Activated naive CD8-positive, alpha-beta T cell (primary cell): ENCODE data around the gene ARIH1.
A peak's percentile ranks its signal among the peaks of the same experiment; 100 is the strongest.
"Not testable (repeated sequence)": the region's sequence is repeated elsewhere in the genome, so short reads cannot be mapped to it uniquely, and the experiment has no call there.

Experiments used
- H3K27ac Mint-ChIP-seq: one replicate; pipeline ENCODE4 v1.8.0; 2021; ENCODE audit warnings: mixed read lengths
- H3K27me3 Mint-ChIP-seq: one replicate; pipeline ENCODE4 v1.8.0; 2021; ENCODE audit warnings: mixed read lengths
- H3K36me3 Mint-ChIP-seq: one replicate; pipeline ENCODE4 v1.8.0; 2021; ENCODE audit warnings: mixed read lengths
- H3K4me1 Mint-ChIP-seq: one replicate; pipeline ENCODE4 v1.8.0; 2021; ENCODE audit warnings: low read depth, mixed read lengths
- H3K4me3 Mint-ChIP-seq: one replicate; pipeline ENCODE4 v1.8.0; 2021; ENCODE audit warnings: mild to moderate bottlenecking, mixed read lengths
- H3K9me3 Mint-ChIP-seq: one replicate; pipeline ENCODE4 v1.8.0; 2021; ENCODE audit warnings: low read depth, mixed read lengths

The ARIH1 gene

DNA sequence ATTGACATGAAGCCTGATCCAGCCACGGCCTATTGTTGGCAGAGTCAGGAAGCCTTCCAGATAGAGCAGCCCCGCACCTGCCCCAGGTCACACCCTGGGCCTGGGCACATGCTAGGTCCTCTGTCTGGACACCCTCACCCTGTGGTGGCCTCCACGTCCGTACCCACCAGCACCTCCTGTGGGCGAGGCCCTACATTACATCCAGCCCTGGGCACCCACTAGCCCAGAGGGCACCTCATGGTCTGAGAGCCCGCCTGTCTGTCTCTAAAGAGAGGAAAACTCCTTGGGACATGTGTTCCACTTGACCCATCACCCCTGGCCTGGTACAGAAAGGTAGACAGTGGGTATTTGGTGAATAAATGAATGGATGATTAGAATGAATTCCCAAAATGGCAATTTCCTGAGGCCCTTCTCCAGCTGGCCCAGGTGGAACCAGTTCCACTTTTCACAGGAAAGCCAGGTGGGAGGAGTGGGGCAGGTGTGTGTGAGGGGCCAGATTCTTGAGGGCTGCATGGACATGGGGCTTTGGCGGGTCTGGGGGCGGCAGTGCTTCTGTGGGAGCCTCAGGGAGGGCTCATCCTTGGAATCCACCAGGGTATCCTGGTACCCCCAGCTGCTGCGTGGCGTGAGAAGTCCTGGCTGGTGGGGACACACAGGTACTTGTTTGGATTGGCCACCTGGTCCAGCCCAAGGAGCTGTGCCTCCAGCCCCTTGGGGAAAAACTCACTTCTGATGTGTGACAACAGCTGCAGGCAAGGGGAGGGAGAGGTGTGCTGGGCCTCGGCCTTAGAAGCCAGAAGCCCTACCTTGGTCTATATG lies 154.3 kb downstream of the ARIH1 start:
- H3K4me3 Mint-ChIP-seq, H3K9me3 Mint-ChIP-seq, H3K27me3 Mint-ChIP-seq, H3K36me3 Mint-ChIP-seq, H3K4me1 Mint-ChIP-seq, H3K27ac Mint-ChIP-seq: not testable (repeated sequence)

DNA sequence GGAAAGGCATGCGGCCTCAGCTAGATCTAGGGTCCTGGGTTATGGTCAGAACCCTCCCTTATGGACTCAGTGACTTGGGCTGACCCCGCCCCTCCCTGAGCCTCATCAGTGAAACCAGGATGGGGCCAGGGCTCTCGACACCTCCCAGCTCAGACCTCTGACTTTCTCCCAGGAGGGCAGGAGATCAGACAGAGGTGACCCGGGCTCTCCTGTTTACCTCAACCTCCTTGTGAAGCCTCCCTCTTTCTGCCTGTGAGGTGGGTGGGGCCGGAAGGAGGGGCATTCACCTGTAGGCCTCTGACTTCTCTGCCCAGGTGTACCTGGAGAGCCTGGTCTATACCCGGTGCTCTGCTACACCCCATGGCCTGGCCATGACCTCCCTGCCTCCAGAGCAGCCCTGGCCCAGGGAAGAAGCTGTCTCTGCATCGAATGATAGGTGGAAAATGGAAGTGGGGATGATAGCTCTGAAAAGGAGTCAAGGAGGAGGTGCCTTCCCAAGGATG lies 155.0 kb downstream of the ARIH1 start:
- not testable (repeated sequence) for H3K4me1 Mint-ChIP-seq, H3K4me3 Mint-ChIP-seq, H3K27ac Mint-ChIP-seq, H3K27me3 Mint-ChIP-seq, H3K36me3 Mint-ChIP-seq, H3K9me3 Mint-ChIP-seq

DNA sequence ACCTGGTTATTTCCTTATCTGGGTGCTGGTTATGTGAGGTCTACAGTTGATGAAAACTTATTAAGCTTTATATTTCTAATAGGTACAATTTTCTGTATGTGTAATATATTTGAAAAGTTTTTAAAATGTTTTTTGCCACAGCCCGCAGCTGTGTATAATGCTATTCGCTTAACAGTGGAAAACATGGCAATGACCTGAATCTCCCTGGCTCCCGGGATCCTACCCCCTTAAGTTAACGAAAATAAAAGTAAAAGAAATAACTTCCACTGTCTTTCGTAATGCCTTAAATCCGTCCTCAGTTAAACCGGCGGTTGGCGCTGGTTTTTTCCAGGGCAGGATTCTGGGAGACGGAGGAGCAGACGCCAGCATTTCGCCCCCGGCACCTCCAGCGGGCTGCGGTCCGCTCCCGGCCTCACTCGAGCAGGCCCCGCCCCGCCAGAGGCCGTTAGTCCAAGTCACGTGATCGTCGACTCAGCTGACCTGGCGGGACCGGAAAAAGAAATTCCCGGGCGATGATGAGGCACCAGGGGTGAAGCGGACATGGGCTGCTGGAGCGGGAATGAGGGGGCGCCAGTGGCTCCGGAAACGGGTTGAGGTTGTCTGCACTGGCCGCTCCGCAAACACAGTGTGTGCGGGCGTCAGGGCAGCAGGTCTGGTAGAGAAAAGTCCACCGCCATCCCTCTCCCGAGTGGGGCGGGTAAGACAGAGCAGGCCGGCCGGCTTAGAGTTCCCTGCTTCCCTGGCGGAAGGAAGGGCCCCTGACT lies 162.6 kb downstream of the ARIH1 start:
- not testable (repeated sequence) for H3K27ac Mint-ChIP-seq, H3K9me3 Mint-ChIP-seq, H3K4me1 Mint-ChIP-seq, H3K36me3 Mint-ChIP-seq, H3K27me3 Mint-ChIP-seq
- peak overlapping the region; percentile 49 for H3K4me3 Mint-ChIP-seq

DNA sequence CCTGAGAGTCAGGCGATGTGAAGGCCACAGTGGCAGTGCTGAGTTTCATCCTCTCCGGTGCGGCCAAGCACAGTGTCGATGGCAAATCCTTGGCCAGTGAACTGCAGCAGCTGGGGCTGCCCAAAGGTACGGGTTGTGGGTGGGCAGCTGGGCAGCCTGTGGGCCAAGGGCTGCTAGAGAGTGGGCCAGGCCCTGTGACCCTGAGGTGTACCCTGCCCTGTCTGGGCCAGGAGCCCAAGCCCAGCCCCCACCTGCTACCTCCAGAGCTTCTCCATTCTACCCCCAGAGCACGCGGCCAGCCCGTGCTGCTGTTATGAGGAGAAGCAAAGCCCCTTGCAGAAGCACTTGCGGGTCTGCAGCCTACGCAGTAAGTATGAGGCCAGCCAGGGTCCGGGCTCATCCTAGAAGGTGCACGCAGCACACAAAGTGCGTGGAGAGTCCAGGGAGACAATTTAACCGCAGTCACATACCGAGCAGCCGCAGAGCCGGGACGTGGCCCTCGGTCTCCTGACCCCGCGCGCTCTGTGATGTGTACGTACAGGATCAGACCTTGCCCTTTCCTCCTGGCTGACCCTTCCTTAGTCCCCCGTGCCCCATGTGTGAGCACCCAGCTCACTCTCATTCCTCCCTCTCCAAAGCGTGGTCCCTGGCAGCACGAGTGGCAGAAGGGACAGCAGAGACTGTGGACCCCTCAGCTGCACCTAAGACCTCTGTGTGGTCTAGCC lies 165.8 kb downstream of the ARIH1 start:
- not testable (repeated sequence) for H3K36me3 Mint-ChIP-seq, H3K4me1 Mint-ChIP-seq, H3K9me3 Mint-ChIP-seq, H3K4me3 Mint-ChIP-seq, H3K27ac Mint-ChIP-seq, H3K27me3 Mint-ChIP-seq

DNA sequence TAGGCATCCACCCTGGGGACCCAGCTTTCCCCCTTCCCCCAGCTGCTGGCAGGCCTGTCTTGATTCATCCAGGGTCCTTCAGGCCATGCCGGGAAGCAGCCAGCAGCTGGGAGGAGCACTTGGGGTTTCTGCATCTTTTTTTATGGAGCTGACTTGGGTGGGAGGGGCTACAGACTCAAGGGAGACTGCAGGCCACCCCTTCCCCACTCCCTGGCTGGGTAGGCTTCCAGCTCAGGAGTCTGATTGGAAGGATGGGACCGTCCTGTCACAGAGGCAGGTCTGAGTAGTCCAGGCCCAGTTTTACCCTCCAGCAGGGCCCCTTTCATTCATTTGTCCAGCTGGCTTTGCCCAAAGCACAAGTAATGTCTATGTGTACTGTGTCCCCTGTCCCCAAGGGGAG lies 168.1 kb downstream of the ARIH1 start:
- not testable (repeated sequence) for H3K9me3 Mint-ChIP-seq, H3K4me3 Mint-ChIP-seq, H3K36me3 Mint-ChIP-seq, H3K27me3 Mint-ChIP-seq, H3K4me1 Mint-ChIP-seq, H3K27ac Mint-ChIP-seq

DNA sequence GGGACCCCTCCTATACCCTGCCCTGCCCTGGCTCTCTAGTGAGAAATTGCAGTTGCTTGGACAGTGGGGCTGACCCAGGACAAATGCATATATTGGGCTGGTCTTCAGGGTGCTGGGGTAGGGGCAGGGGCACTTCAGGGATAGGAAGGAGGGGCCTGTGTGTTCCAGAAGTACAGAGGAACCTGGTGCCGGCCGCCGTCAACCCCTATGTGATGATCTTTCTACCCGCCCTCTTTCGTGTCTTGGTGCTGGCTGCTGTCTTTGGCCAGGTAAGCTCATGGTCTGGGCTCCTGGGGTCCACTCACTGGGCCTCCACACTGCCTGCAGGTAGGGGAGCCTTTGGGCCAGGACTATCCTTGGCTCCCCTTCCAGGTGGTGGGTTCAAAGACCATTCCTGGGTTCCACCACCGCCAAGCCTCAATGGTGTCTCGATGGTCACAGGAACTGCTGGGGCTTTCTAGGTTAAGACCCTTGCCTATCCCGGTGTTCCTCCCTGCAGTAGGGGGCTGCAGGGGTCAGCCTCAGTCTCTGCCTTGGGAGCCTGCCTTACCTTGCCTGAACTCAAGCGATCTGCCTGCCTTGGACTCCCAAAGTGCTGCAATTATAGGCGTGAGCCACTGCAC lies 174.6 kb downstream of the ARIH1 start:
- not testable (repeated sequence) for H3K4me1 Mint-ChIP-seq, H3K27me3 Mint-ChIP-seq, H3K9me3 Mint-ChIP-seq, H3K27ac Mint-ChIP-seq, H3K36me3 Mint-ChIP-seq, H3K4me3 Mint-ChIP-seq
